SK-N-SH (cell line): ENCODE data around the gene CACNA2D4. TPM values are rescaled to one million over a fixed set of nuclear protein-coding genes. Genes with fewer than 3 reads are reported as not detected.

ENCODE experiments used
- CTCF ChIA-PET: fragments of 300-600, 350-600 bp; formaldehyde crosslinking; extraction: SDS; loops from one replicate; lab custom pipeline; 2021; lab: Yijun Ruan, JAX
- POLR2A ChIA-PET: fragments of 350-600 bp; sonication (Branson Sonifier 250); formaldehyde crosslinking; extraction: SDS; loops from one replicate; lab custom pipeline; 2020; ENCODE audit warnings: antibody characterized with exemption, inconsistent platforms; lab: Yijun Ruan, JAX
- DNase-seq: peaks from one replicate; pipeline ENCODE4 v3.0.0; 2012
- H2AFZ ChIP-seq: fragments of 200-600 bp; sonication (generic); 2 replicates; pipeline ENCODE4 v1.8.1; 2016; ENCODE audit warnings: antibody characterized with exemption, mild to moderate bottlenecking, low read depth
- H3F3A ChIP-seq: fragments of 200-600 bp; sonication (generic); replicated peaks from 2 replicates; pipeline ENCODE3; 2016; ENCODE audit warnings: antibody characterized with exemption, mild to moderate bottlenecking; ENCODE audit not compliant: insufficient read depth
- H3K27ac ChIP-seq, 2 experiments: fragments of 200-500 bp in 1 of 2; fragments of 200-600 bp in 1 of 2; sonication (Bioruptor generic) in 1 of 2; sonication (generic), shearing (Covaris generic) in 1 of 2; 2 replicates each; pipeline versions ENCODE4 v1.5.1 to v1.6.1; 2014 to 2016; ENCODE audit warnings: low read depth in 2 of 2, inconsistent platforms in 1 of 2, low read length in 1 of 2, mild to moderate bottlenecking in 1 of 2, mixed read lengths in 1 of 2
- H3K27me3 ChIP-seq: fragments of 200-600 bp; sonication (generic), shearing (Covaris generic); 2 replicates; pipeline ENCODE4 v1.6.1; 2016; ENCODE audit warnings: mixed run types; ENCODE audit not compliant: insufficient read depth
- H3K36me3 ChIP-seq, 2 experiments: fragments of 200-500 bp in 1 of 2; fragments of 200-600 bp in 1 of 2; sonication (Bioruptor generic) in 1 of 2; sonication (generic) in 1 of 2; replicated peaks in 1 of 2; 2 replicates each; pipeline versions ENCODE3 to v1.5.1; 2014 to 2016; ENCODE audit warnings: low read length in 1 of 2, mild to moderate bottlenecking in 1 of 2; ENCODE audit not compliant: insufficient read depth in 2 of 2, control insufficient read depth in 1 of 2
- H3K4me1 ChIP-seq, 2 experiments: fragments of 200-500 bp in 1 of 2; fragments of 200-600 bp in 1 of 2; sonication (Bioruptor generic) in 1 of 2; sonication (generic), shearing (Covaris generic) in 1 of 2; 2 replicates each; pipeline versions ENCODE4 v1.5.1 to v1.6.1; 2014 to 2016; ENCODE audit warnings: low read depth in 1 of 2, low read length in 1 of 2, mixed run types in 1 of 2; ENCODE audit not compliant: insufficient read depth in 2 of 2, control insufficient read depth in 1 of 2
- H3K4me2 ChIP-seq: fragments of 200-600 bp; sonication (generic), shearing (Covaris generic); 2 replicates; pipeline ENCODE4 v1.6.1; 2017; ENCODE audit warnings: mixed run types
- H3K4me3 ChIP-seq, 2 experiments: fragments of 200-500 bp in 1 of 2; fragments of 200-600 bp in 1 of 2; sonication (Bioruptor generic) in 1 of 2; sonication (generic), shearing (Covaris generic) in 1 of 2; 2 replicates each; pipeline versions ENCODE4 v1.5.1 to v1.8.1; 2014 to 2016; ENCODE audit warnings: low read depth in 2 of 2, inconsistent platforms in 1 of 2, low read length in 1 of 2, mild to moderate bottlenecking in 1 of 2, mixed read lengths in 1 of 2, moderate library complexity in 1 of 2
- H3K79me2 ChIP-seq: fragments of 200-600 bp; sonication (generic); 2 replicates; pipeline ENCODE4 v1.8.1; 2017; ENCODE audit warnings: mild to moderate bottlenecking; ENCODE audit not compliant: insufficient read depth
- H3K9ac ChIP-seq: fragments of 200-600 bp; sonication (generic); 2 replicates; pipeline ENCODE4 v1.6.1; 2017; ENCODE audit warnings: mixed run types
- H3K9me2 ChIP-seq: fragments of 200-600 bp; sonication (generic); 2 replicates; pipeline ENCODE4 v1.6.1; 2017; ENCODE audit warnings: mixed run types
- H3K9me3 ChIP-seq: fragments of 200-600 bp; sonication (generic); 2 replicates; pipeline ENCODE4 v1.6.1; 2017; ENCODE audit warnings: mixed run types, mild to moderate bottlenecking, moderate library complexity
- H4K20me1 ChIP-seq: fragments of 200-600 bp; sonication (generic); 2 replicates; pipeline ENCODE4 v1.6.1; 2017; ENCODE audit warnings: mild to moderate bottlenecking, mixed run types; ENCODE audit not compliant: insufficient read depth
- CHD2 ChIP-seq: fragments of 150-350 bp; IDR thresholded peaks from 2 replicates; pipeline ENCODE4 v1.6.1; 2018; ENCODE audit warnings: low read length; ENCODE audit not compliant: partially characterized antibody
- EP300 ChIP-seq, 2 experiments: IDR thresholded peaks; 2 replicates each; pipeline versions ENCODE4 v1.4.0 to v1.6.1; 2012; ENCODE audit warnings: borderline replicate concordance in 1 of 2, low read depth in 1 of 2, low read length in 1 of 2
- GATA2 ChIP-seq: sonication (generic); formaldehyde crosslinking; IDR thresholded peaks from 2 replicates; pipeline ENCODE4 v1.5.0; 2020; ENCODE audit warnings: mild to moderate bottlenecking, missing genetic modification reagents
- MEF2A ChIP-seq: IDR thresholded peaks from 2 replicates; pipeline ENCODE4 v1.4.0; 2012; ENCODE audit warnings: low read depth, borderline replicate concordance
- POLR2AphosphoS5 ChIP-seq: IDR thresholded peaks from 2 replicates; pipeline ENCODE4 v1.6.1; 2012; ENCODE audit warnings: low read depth, low read length
- RAD21 ChIP-seq: IDR thresholded peaks from 2 replicates; pipeline ENCODE4 v1.6.1; 2012; ENCODE audit warnings: mild to moderate bottlenecking, low read length
- RFX5 ChIP-seq: IDR thresholded peaks from 2 replicates; pipeline ENCODE4 v1.6.1; 2012; ENCODE audit warnings: mild to moderate bottlenecking, improper control_type of control experiment, low read length
- SMC3 ChIP-seq: IDR thresholded peaks from 2 replicates; pipeline ENCODE4 v1.6.1; 2012; ENCODE audit warnings: low read depth, low read length, improper control_type of control experiment
- YY1 ChIP-seq: IDR thresholded peaks from 2 replicates; pipeline ENCODE4 v1.4.0; 2012; ENCODE audit warnings: low read depth, mild to moderate bottlenecking
- WGBS: methylation state at CpG from one replicate; pipeline ENCODE4 v1.1.6; 2017; ENCODE audit warnings: low lambda C conversion rate; 5-methylcytosine and 5-hydroxymethylcytosine counted together
- polyA plus RNA-seq, 3 experiments: library from polyadenylated mRNA; depleted of rRNA; stranded (reverse); fragments of >200 nt; gene quantifications; 2 replicates each; pipeline ENCODE4 v1.2.3, GENCODE V29; 2012
- TF ChIP-seq, protein P1 (sequence below): fragments of 150-350 bp; IDR thresholded peaks from 2 replicates; pipeline ENCODE4 v1.6.1; 2016; ENCODE audit warnings: mild to moderate bottlenecking, low read depth, low read length
- TF ChIP-seq, protein P2 (sequence below): fragments of 200-600 bp; sonication (generic); IDR thresholded peaks from 2 replicates; pipeline ENCODE4 v1.6.1; 2017; ENCODE audit warnings: antibody characterized with exemption, mild to moderate bottlenecking, moderate library complexity

The CACNA2D4 gene
- polyA plus RNA-seq, 1 of the 3 experiments (the other 2 are of a cell fraction) = 0.02 TPM

DNA sequence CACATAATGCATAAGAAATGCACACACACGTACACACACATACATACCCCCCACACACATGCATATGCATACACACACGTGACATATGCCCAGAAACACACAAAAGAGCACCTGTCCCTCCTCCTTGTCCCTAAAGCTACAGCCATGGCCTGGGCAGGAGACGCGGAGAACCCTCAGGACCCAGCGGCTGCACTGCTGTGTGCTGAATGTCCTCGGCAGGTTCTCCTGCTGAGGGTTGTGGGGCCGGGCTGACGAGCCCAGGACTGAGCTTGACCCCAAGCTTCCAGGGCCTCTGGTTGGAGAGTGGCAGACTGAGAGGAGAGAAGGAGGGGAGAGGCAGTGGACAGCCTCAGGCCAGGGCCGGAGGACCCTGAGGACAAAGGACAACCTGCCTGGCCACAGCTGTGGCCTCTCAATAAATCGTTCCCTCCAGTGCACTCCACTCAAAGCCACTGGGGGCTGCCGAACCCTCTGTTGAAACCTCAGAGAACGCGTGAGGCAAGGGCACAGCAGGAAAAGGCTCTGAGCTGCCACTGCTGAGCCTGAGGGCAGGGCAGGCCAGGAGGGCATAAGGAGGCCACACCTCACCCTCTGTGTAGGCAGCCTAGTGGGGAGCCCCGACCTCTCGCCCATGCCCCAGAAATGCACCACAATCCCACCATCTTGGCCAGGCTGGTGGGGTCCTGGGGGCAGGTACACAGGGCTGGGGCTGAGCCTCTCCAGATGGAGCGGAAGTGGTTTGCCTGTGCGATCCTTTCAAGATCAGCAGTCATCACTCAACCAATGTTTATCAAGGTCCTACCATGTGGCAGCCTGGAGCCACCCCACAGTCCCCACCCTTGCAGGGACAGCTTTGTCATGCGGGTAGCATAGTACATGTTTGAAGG is 3.1 kb downstream of the CACNA2D4 start:
- no peaks in the 10 kb centered on the region for H3K9me3 ChIP-seq
- POLR2A ChIA-PET = no interaction called here
- H2AFZ ChIP-seq = no peak overlapping the region
- no peak overlapping the region for H3K4me2 ChIP-seq
- 79% methylated on average over 14 of the region's 18 CpGs for WGBS
- no peak overlapping the region for H3K27ac ChIP-seq
- H4K20me1 ChIP-seq = no peaks in the 10 kb centered on the region
- no peak overlapping the region for H3K9ac ChIP-seq
- no peaks in the 10 kb centered on the region for H3K27me3 ChIP-seq
- H3K36me3 ChIP-seq = no peaks in the 10 kb centered on the region
- no peaks in the 10 kb centered on the region for H3K79me2 ChIP-seq
- no peak for TF ChIP-seq POLR2AphosphoS5
- no peak for TF ChIP-seq SMC3
- no peak for TF ChIP-seq RFX5
- TF ChIP-seq, all 33 proteins: peak for 0
- H3K4me3 ChIP-seq = no peak overlapping the region
- DNase-seq = peak; percentile 24
- H3K9me2 ChIP-seq = no peaks in the 10 kb centered on the region
- CTCF ChIA-PET = interaction anchor here (1.1 to 1.8 kb wide), 3 partner anchors 8 to 25 kb away, joined by 3 to 7 read pairs (median 3); no protein-coding TSS in a partner anchor
- H3F3A ChIP-seq = no peaks in the 10 kb centered on the region
- H3K4me1 ChIP-seq = peaks cover 0 to 24% of the 10 kb centered on the region in 2 experiments; a peak in 1 of 4 replicates

DNA sequence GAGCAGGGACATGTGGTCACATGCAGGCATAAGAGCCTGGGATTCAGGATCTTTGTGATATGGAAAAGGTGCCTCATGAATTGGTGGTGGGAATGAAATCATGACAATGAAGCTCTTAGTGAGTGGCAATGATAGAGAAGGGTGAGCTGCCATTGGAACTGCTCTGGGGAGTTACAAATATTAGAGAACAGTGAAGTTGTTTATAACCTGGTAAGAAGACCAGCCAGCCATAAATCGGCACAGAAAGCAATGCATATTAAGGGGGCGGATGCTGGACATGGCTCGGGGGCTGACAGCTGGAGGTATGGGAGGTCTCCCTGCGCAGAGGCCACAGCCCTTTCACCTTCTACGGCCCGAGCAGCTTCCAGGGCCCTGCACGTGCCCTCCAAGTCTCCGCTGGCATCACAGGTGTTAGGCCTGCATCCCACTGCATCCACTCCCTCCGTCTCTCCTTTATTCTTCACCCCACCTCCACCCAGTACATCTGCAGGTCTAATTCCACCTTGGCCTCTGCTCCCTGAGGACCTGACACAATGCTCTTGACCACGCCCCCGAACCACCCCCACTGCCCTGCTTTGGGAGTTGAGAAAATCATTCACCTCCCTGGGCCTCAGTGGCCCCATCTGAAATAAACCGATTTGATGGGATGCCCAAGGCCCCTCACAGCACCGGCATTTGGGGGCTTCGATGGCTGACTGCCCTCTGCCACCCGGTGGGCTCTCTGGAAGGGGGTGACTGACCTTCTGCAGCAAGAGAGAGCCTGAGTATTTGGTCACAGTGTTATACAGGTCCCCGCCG is 4.1 kb downstream of the CACNA2D4 start:
- Histone ChIP-seq H3K79me2 (no peaks in the 10 kb centered on the region), H2AFZ (no peak overlapping the region), H4K20me1 (no peaks in the 10 kb centered on the region), H3K36me3 (no peaks in the 10 kb centered on the region), H3F3A (no peaks in the 10 kb centered on the region), H3K27ac (no peak overlapping the region), H3K4me2 (no peak overlapping the region), H3K9me2 (no peaks in the 10 kb centered on the region), H3K4me3 (no peak overlapping the region), H3K4me1 (peaks cover 0 to 24% of the 10 kb centered on the region in 2 experiments; a peak in 1 of 4 replicates), H3K9me3 (no peaks in the 10 kb centered on the region)
- CTCF ChIA-PET = interaction anchor here (0.7 to 3.2 kb wide), 4 partner anchors 25 to 1214 kb away, joined by 3 to 11 read pairs (median 4); no protein-coding TSS in a partner anchor
- WGBS = 63% methylated on average over 16 of the region's 17 CpGs
- no peak for TF ChIP-seq YY1
- TF ChIP-seq, protein P1, sequence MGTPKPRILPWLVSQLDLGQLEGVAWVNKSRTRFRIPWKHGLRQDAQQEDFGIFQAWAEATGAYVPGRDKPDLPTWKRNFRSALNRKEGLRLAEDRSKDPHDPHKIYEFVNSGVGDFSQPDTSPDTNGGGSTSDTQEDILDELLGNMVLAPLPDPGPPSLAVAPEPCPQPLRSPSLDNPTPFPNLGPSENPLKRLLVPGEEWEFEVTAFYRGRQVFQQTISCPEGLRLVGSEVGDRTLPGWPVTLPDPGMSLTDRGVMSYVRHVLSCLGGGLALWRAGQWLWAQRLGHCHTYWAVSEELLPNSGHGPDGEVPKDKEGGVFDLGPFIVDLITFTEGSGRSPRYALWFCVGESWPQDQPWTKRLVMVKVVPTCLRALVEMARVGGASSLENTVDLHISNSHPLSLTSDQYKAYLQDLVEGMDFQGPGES = no peak
- no peak for TF ChIP-seq MEF2A
- TF ChIP-seq, protein P2, sequence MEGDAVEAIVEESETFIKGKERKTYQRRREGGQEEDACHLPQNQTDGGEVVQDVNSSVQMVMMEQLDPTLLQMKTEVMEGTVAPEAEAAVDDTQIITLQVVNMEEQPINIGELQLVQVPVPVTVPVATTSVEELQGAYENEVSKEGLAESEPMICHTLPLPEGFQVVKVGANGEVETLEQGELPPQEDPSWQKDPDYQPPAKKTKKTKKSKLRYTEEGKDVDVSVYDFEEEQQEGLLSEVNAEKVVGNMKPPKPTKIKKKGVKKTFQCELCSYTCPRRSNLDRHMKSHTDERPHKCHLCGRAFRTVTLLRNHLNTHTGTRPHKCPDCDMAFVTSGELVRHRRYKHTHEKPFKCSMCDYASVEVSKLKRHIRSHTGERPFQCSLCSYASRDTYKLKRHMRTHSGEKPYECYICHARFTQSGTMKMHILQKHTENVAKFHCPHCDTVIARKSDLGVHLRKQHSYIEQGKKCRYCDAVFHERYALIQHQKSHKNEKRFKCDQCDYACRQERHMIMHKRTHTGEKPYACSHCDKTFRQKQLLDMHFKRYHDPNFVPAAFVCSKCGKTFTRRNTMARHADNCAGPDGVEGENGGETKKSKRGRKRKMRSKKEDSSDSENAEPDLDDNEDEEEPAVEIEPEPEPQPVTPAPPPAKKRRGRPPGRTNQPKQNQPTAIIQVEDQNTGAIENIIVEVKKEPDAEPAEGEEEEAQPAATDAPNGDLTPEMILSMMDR = no peak
- no peak for TF ChIP-seq RAD21
- TF ChIP-seq EP300 (IDR thresholded peaks at IDR 0.05; ENCODE audit: borderline replicate concordance in 1 of 2, low read depth in 1 of 2, low read length in 1 of 2) = no peak
- TF ChIP-seq CHD2 = no peak
- no peak for TF ChIP-seq GATA2
- TF ChIP-seq, all 33 proteins: peak for 0
- Histone ChIP-seq H3K9ac (no peak overlapping the region), H3K27me3 (no peaks in the 10 kb centered on the region)
- DNase-seq = peak; percentile 12
- POLR2A ChIA-PET = no interaction called here
